ENCODE measurements around the gene RFTN2.
"Not testable (repeated sequence)": the region's sequence is repeated elsewhere in the genome, so short reads cannot be mapped to it uniquely, and the experiment has no call there.

The RFTN2 gene

GRCh38 chr2:197614532-197614931, 60.9 kb downstream of the RFTN2 start:
- TF ChIP-seq JUND (IDR thresholded peaks at IDR 0.05; ENCODE audit: low read depth): no peak
- no peak for DNase-seq (ENCODE audit: low read depth in 1 of 2, low spot score in 1 of 2)
- in situ Hi-C loops (cut with HindIII; ENCODE audit: low pct_unique_long_range_greater_than_20kb, low sequenced_read_pairs): no loop called here

- in situ Hi-C loops (cut with HindIII; ENCODE audit: low pct_unique_long_range_greater_than_20kb, low sequenced_read_pairs): no loop called here
- peak in 1 of 2 experiments; percentile 80 for DNase-seq (ENCODE audit: low read depth in 1 of 2, low spot score in 1 of 2)
- TF ChIP-seq JUND (IDR thresholded peaks at IDR 0.05; ENCODE audit: low read depth): no peak
Measured at GRCh38 chr2:197613509-197613987, 61.8 kb downstream of the RFTN2 start.

GRCh38 chr2:197606180-197606579, 69.2 kb downstream of the RFTN2 start:
- no peak for TF ChIP-seq JUND (IDR thresholded peaks at IDR 0.05; ENCODE audit: low read depth)
- in situ Hi-C loops (cut with HindIII; ENCODE audit: low pct_unique_long_range_greater_than_20kb, low sequenced_read_pairs): no loop called here

GRCh38 chr2:197604117-197604860, 71.1 kb downstream of the RFTN2 start:
- no peak for DNase-seq (ENCODE audit: low read depth in 1 of 2, low spot score in 1 of 2)
- in situ Hi-C loops (cut with HindIII; ENCODE audit: low pct_unique_long_range_greater_than_20kb, low sequenced_read_pairs): no loop called here
- TF ChIP-seq JUND (IDR thresholded peaks at IDR 0.05; ENCODE audit: low read depth): no peak

More at GRCh38 chr2:197606180-197606579, 69.2 kb downstream of the RFTN2 start:
- DNase-seq (ENCODE audit: low read depth in 1 of 2, low spot score in 1 of 2): no peak

GRCh38 chr2:197601726-197602125, 73.7 kb downstream of the RFTN2 start:
- TF ChIP-seq JUND (IDR thresholded peaks at IDR 0.05; ENCODE audit: low read depth): no peak
- DNase-seq (ENCODE audit: low read depth in 1 of 2, low spot score in 1 of 2): no peak

GRCh38 chr2:197600306-197600705, 75.1 kb downstream of the RFTN2 start:
- no peak for DNase-seq (ENCODE audit: low read depth in 1 of 2, low spot score in 1 of 2)
- in situ Hi-C loops (cut with HindIII; ENCODE audit: low pct_unique_long_range_greater_than_20kb, low sequenced_read_pairs): no loop called here
- no peak for TF ChIP-seq JUND (IDR thresholded peaks at IDR 0.05; ENCODE audit: low read depth)

More at GRCh38 chr2:197601726-197602125, 73.7 kb downstream of the RFTN2 start:
- in situ Hi-C loops (cut with HindIII; ENCODE audit: low pct_unique_long_range_greater_than_20kb, low sequenced_read_pairs): no loop called here

- in situ Hi-C loops (cut with HindIII; ENCODE audit: low pct_unique_long_range_greater_than_20kb, low sequenced_read_pairs): no loop called here
- DNase-seq (ENCODE audit: low read depth in 1 of 2, low spot score in 1 of 2): peak; percentile 25 to 61
Measured at GRCh38 chr2:197599285-197599965, 76.0 kb downstream of the RFTN2 start.

GRCh38 chr2:197598450-197598849, 76.9 kb downstream of the RFTN2 start:
- no peak for DNase-seq (ENCODE audit: low read depth in 1 of 2, low spot score in 1 of 2)
- TF ChIP-seq JUND (IDR thresholded peaks at IDR 0.05; ENCODE audit: low read depth): no peak
- in situ Hi-C loops (cut with HindIII; ENCODE audit: low pct_unique_long_range_greater_than_20kb, low sequenced_read_pairs): no loop called here

More at GRCh38 chr2:197599285-197599965, 76.0 kb downstream of the RFTN2 start:
- no peak for TF ChIP-seq JUND (IDR thresholded peaks at IDR 0.05; ENCODE audit: low read depth)

- in situ Hi-C loops (cut with HindIII; ENCODE audit: low pct_unique_long_range_greater_than_20kb, low sequenced_read_pairs): no loop called here
- no peak for TF ChIP-seq JUND (IDR thresholded peaks at IDR 0.05; ENCODE audit: low read depth)
Measured at GRCh38 chr2:197597166-197597565, 78.2 kb downstream of the RFTN2 start.

GRCh38 chr2:197596766-197597165, 78.6 kb downstream of the RFTN2 start:
- TF ChIP-seq JUND (IDR thresholded peaks at IDR 0.05; ENCODE audit: low read depth): no peak
- in situ Hi-C loops (cut with HindIII; ENCODE audit: low pct_unique_long_range_greater_than_20kb, low sequenced_read_pairs): no loop called here
- no peak for DNase-seq (ENCODE audit: low read depth in 1 of 2, low spot score in 1 of 2)

More at GRCh38 chr2:197597166-197597565, 78.2 kb downstream of the RFTN2 start:
- DNase-seq (ENCODE audit: low read depth in 1 of 2, low spot score in 1 of 2): no peak

- TF ChIP-seq JUND (IDR thresholded peaks at IDR 0.05; ENCODE audit: low read depth): no peak
- in situ Hi-C loops (cut with HindIII; ENCODE audit: low pct_unique_long_range_greater_than_20kb, low sequenced_read_pairs): no loop called here
Measured at GRCh38 chr2:197591339-197592072, 83.9 kb downstream of the RFTN2 start.

GRCh38 chr2:197587255-197587654, 88.1 kb downstream of the RFTN2 start:
- in situ Hi-C loops (cut with HindIII; ENCODE audit: low pct_unique_long_range_greater_than_20kb, low sequenced_read_pairs); DNase-seq (ENCODE audit: low read depth in 1 of 2, low spot score in 1 of 2): not testable (repeated sequence)

More at GRCh38 chr2:197591339-197592072, 83.9 kb downstream of the RFTN2 start:
- DNase-seq (ENCODE audit: low read depth in 1 of 2, low spot score in 1 of 2): no peak

GRCh38 chr2:197580166-197580565, 95.2 kb downstream of the RFTN2 start:
- DNase-seq (ENCODE audit: low read depth in 1 of 2, low spot score in 1 of 2); in situ Hi-C loops (cut with HindIII; ENCODE audit: low pct_unique_long_range_greater_than_20kb, low sequenced_read_pairs): not testable (repeated sequence)

GRCh38 chr2:197578294-197578693, 97.1 kb downstream of the RFTN2 start:
- DNase-seq (ENCODE audit: low read depth in 1 of 2, low spot score in 1 of 2); in situ Hi-C loops (cut with HindIII; ENCODE audit: low pct_unique_long_range_greater_than_20kb, low sequenced_read_pairs): not testable (repeated sequence)
